Skeletal muscle tissue (tissue), 4 donors: ENCODE measurements around the gene ZNF189. TPM values are rescaled to one million over a fixed set of nuclear protein-coding genes. Genes with fewer than 3 reads are reported as not detected.

Source experiments
- H3K27ac ChIP-seq: one replicate; pipeline ENCODE4 v1.7.0; 2013; ENCODE audit warnings: mild to moderate bottlenecking, low read depth, low read length, inconsistent platforms
- H3K27me3 ChIP-seq, 3 donors: one replicate each; pipeline ENCODE4 v1.7.0; 2013; ENCODE audit warnings: low read length in 3 of 3; ENCODE audit not compliant: control insufficient read depth in 3 of 3, insufficient read depth in 3 of 3
- H3K36me3 ChIP-seq, 3 donors: one replicate each; pipeline ENCODE4 v1.7.0; 2013; ENCODE audit warnings: low read length in 3 of 3; ENCODE audit not compliant: control insufficient read depth in 3 of 3, insufficient read depth in 3 of 3
- H3K4me1 ChIP-seq, 3 donors: one replicate each; pipeline ENCODE4 v1.7.0; 2013; ENCODE audit warnings: low read length in 3 of 3, mild to moderate bottlenecking in 3 of 3; ENCODE audit not compliant: control insufficient read depth in 3 of 3, insufficient read depth in 3 of 3
- H3K4me3 ChIP-seq, 3 donors: one replicate each; pipeline ENCODE4 v1.7.0; 2013; ENCODE audit warnings: low read length in 3 of 3
- H3K9ac ChIP-seq, 3 donors: one replicate each; pipeline ENCODE4 v1.7.0; 2013; ENCODE audit warnings: low read length in 3 of 3, mild to moderate bottlenecking in 3 of 3, moderate library complexity in 2 of 3, low read depth in 1 of 3
- H3K9me3 ChIP-seq, 3 donors: one replicate each; pipeline ENCODE4 v1.7.0; 2013; ENCODE audit warnings: low read length in 3 of 3; ENCODE audit not compliant: control insufficient read depth in 3 of 3
- total RNA-seq: library from RNA; depleted of rRNA; stranded (reverse); fragments of >200 nt; gene quantifications from one replicate; pipeline ENCODE4 v1.2.3, GENCODE V29; 2014
- donor health status: Osteomylitis.

ZNF189 gene
- total RNA-seq, 1 donor from 2014 or later, result 28.7 TPM

DNA sequence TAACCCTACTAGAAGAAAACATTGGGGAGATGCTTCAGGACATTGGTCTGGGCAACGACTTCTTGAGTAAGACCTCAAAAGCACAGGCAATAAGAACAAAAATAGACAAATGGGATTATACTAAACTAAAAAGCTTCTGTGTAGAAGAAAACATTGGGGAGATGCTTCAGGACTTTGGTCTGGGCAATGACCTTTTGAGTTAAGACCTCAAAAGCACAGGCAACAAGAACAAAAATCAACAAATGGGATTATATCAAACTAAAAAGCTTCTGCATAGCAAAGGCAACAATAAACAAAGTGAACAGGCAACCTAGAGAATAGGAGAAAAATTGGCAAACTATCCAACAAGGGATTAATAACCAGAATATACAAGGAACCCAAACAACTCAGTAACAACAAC, 4.0 kb upstream of the ZNF189 start:
- Histone ChIP-seq H3K4me3 (no peak overlapping the region), H3K4me1 (peaks cover 2 to 18% (median 12%) of the 10 kb centered on the region in 3 donors), H3K9me3 (no peaks in the 10 kb centered on the region), H3K9ac (no peak overlapping the region), H3K27me3 (no peaks in the 10 kb centered on the region), H3K27ac (no peak overlapping the region), H3K36me3 (peaks cover 0 to 12% (median 7%) of the 10 kb centered on the region in 3 donors)

DNA sequence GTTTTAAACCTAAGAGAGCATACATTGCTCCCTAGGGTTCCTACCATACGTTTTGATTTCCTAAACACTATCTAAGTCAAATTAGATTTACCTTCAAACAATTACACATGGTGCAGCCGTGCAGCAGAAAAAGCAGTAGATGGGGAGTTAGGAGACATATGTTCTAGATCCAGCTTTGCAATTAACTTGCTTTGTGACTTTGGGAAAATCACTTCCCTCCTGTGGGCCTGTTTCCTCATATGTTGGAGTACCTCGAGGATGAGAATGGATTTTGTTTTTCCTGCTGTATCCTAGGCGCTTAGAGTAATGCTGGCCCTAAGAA, 944 bp upstream of the ZNF189 start:
- no peaks in the 10 kb centered on the region for H3K9me3 ChIP-seq
- H3K27ac ChIP-seq, result peak overlapping the region; percentile 89
- peak overlapping the region; percentile 70 to 98 (median 90) for H3K4me3 ChIP-seq
- peaks cover 13 to 25% (median 23%) of the 10 kb centered on the region in 3 donors for H3K36me3 ChIP-seq
- H3K9ac ChIP-seq, result peak overlapping the region; percentile 80 to 98 (median 91)
- H3K4me1 ChIP-seq, result peaks cover 10 to 26% (median 20%) of the 10 kb centered on the region in 3 donors
- H3K27me3 ChIP-seq, result no peaks in the 10 kb centered on the region

- Histone ChIP-seq H3K4me3 (peak overlapping the region; percentile 74 to 98 (median 76)), H3K4me1 (peaks cover 10 to 26% (median 20%) of the 10 kb centered on the region in 3 donors), H3K36me3 (peaks cover 26 to 39% (median 37%) of the 10 kb centered on the region in 3 donors), H3K9ac (peak overlapping the region; percentile 85 to 97 (median 88)), H3K27ac (peak overlapping the region; percentile 89), H3K27me3 (no peaks in the 10 kb centered on the region), H3K9me3 (peaks cover 0 to 3% (median 0%) of the 10 kb centered on the region in 3 donors)
Measured at GRCh38 chr9:101398930-101399642, 435 bp downstream of the ZNF189 start.

DNA sequence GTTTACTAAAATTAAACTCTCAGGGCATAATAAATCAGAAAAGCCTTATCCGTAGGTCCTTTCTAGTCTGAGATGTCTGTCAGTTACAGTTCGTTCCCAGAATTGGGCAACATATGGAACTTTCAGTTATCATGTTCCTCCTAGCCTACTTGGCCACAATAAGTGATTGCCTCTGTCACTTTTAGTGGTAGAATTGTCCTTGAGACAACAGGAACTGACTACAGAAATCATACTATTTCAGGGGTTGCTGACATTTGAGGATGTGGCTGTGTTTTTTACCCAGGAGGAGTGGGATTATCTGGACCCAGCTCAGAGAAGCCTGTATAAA, 956 bp downstream of the ZNF189 start:
- Histone ChIP-seq H3K9me3 (peaks cover 0 to 4% (median 0%) of the 10 kb centered on the region in 3 donors), H3K27me3 (no peaks in the 10 kb centered on the region), H3K9ac (peak overlapping the region; percentile 85 to 97 (median 88)), H3K4me1 (peaks cover 10 to 26% (median 20%) of the 10 kb centered on the region in 3 donors), H3K27ac (peak overlapping the region; percentile 89), H3K4me3 (peak overlapping the region; percentile 74 to 98 (median 76)), H3K36me3 (peaks cover 27 to 44% (median 42%) of the 10 kb centered on the region in 3 donors)

DNA sequence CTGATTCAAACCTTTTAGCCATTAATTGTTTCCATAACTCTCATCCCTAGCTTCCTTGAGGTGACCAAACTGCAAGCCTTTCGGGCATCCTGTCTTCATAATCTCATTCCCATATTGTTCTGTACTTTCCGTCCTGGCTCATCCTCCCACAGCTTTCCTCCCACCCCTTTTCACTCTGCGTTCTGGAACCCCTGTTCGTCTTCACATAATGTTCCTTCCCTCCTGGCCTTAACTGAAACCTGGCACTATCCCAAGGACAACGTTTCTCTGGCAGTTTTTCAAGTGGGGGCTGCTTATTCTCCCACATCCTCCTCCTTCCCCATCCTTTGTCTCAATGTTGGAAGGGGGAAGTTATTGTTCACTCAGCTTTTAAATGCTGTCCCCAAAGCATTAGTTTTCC, 1.5 kb downstream of the ZNF189 start:
- peak overlapping the region; percentile 89 for H3K27ac ChIP-seq
- H3K27me3 ChIP-seq, result no peaks in the 10 kb centered on the region
- H3K9me3 ChIP-seq, result peaks cover 0 to 7% (median 0%) of the 10 kb centered on the region in 3 donors
- peaks cover 10 to 26% (median 20%) of the 10 kb centered on the region in 3 donors for H3K4me1 ChIP-seq
- H3K36me3 ChIP-seq, result peaks cover 33 to 49% (median 47%) of the 10 kb centered on the region in 3 donors
- H3K9ac ChIP-seq, result peak overlapping the region in 1 of 3 donors; percentile 97
- peak overlapping the region; percentile 74 to 98 (median 76) for H3K4me3 ChIP-seq

GRCh38 chr9:101403516-101404285, 5.0 kb downstream of the ZNF189 start:
- peaks cover 14 to 30% (median 17%) of the 10 kb centered on the region in 3 donors for H3K9me3 ChIP-seq
- H3K27ac ChIP-seq, result no peak overlapping the region
- peaks cover 10 to 15% (median 11%) of the 10 kb centered on the region in 3 donors for H3K4me1 ChIP-seq
- no peak overlapping the region for H3K9ac ChIP-seq
- peaks cover 56 to 78% (median 77%) of the 10 kb centered on the region in 3 donors for H3K36me3 ChIP-seq
- H3K4me3 ChIP-seq, result no peak overlapping the region
- H3K27me3 ChIP-seq, result no peaks in the 10 kb centered on the region

DNA sequence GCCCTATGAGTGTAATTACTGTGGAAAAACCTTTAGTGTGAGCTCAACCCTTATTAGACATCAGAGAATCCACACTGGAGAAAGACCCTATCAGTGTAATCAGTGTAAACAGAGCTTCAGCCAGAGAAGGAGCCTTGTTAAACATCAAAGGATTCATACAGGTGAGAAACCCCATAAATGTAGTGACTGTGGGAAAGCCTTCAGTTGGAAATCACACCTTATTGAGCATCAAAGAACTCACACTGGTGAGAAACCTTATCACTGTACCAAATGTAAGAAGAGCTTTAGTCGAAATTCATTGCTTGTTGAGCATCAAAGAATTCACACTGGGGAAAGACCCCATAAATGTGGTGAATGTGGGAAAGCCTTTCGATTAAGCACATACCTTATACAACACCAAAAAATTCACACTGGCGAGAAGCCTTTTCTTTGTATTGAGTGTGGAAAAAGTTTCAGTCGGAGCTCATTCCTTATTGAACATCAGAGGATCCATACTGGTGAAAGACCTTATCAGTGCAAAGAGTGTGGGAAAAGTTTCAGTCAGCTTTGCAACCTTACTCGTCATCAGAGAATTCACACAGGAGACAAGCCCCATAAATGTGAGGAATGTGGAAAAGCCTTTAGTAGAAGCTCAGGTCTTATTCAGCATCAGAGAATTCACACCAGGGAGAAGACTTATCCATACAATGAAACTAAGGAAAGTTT, 9.9 kb downstream of the ZNF189 start:
- H3K9ac ChIP-seq, result no peak overlapping the region
- no peaks in the 10 kb centered on the region for H3K4me1 ChIP-seq
- no peak overlapping the region for H3K27ac ChIP-seq
- no peaks in the 10 kb centered on the region for H3K27me3 ChIP-seq
- peaks cover 33 to 60% (median 40%) of the 10 kb centered on the region in 3 donors for H3K9me3 ChIP-seq
- H3K36me3 ChIP-seq, result peaks cover 49 to 62% (median 58%) of the 10 kb centered on the region in 3 donors
- peak overlapping the region in 1 of 3 donors; percentile 50 for H3K4me3 ChIP-seq

GRCh38 chr9:101409079-101409477, 10.4 kb downstream of the ZNF189 start:
- Histone ChIP-seq H3K9ac (no peak overlapping the region), H3K27ac (no peak overlapping the region), H3K27me3 (no peaks in the 10 kb centered on the region), H3K36me3 (peaks cover 43 to 56% (median 52%) of the 10 kb centered on the region in 3 donors), H3K9me3 (peaks cover 36 to 61% (median 40%) of the 10 kb centered on the region in 3 donors), H3K4me3 (peak overlapping the region in 1 of 3 donors; percentile 43), H3K4me1 (no peaks in the 10 kb centered on the region)

- peaks cover 11 to 26% (median 17%) of the 10 kb centered on the region in 3 donors for H3K9me3 ChIP-seq
- H3K4me3 ChIP-seq, result no peak overlapping the region
- peaks cover under 1 to 5% (median 1%) of the 10 kb centered on the region in 3 donors for H3K36me3 ChIP-seq
- no peaks in the 10 kb centered on the region for H3K27me3 ChIP-seq
- H3K9ac ChIP-seq, result no peak overlapping the region
- H3K27ac ChIP-seq, result no peak overlapping the region
- H3K4me1 ChIP-seq, result no peaks in the 10 kb centered on the region
Measured at GRCh38 chr9:101414839-101415238, 16.2 kb downstream of the ZNF189 start.
